ENCODE results near the gene GBA2.

- TF ChIP-seq, protein P1, sequence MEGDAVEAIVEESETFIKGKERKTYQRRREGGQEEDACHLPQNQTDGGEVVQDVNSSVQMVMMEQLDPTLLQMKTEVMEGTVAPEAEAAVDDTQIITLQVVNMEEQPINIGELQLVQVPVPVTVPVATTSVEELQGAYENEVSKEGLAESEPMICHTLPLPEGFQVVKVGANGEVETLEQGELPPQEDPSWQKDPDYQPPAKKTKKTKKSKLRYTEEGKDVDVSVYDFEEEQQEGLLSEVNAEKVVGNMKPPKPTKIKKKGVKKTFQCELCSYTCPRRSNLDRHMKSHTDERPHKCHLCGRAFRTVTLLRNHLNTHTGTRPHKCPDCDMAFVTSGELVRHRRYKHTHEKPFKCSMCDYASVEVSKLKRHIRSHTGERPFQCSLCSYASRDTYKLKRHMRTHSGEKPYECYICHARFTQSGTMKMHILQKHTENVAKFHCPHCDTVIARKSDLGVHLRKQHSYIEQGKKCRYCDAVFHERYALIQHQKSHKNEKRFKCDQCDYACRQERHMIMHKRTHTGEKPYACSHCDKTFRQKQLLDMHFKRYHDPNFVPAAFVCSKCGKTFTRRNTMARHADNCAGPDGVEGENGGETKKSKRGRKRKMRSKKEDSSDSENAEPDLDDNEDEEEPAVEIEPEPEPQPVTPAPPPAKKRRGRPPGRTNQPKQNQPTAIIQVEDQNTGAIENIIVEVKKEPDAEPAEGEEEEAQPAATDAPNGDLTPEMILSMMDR (IDR thresholded peaks at IDR 0.05; ENCODE audit: poor library complexity) = no peak
- TF ChIP-seq EZH2phosphoT487 (IDR thresholded peaks at IDR 0.05; ENCODE audit: low read depth, severe bottlenecking, unreplicated experiment) = no peak
- no peak for TF ChIP-seq EZH2 (IDR thresholded peaks at IDR 0.05; ENCODE audit: borderline replicate concordance)
Observed at GRCh38 chr9:35743880-35744518, 5.0 kb downstream of the GBA2 start.
